ENCODE results near the gene FBXW4. TPM values are rescaled to one million over a fixed set of nuclear protein-coding genes. Genes with fewer than 3 reads are reported as not detected.
A peak's percentile ranks its signal among the peaks of the same experiment; 100 is the strongest.

FBXW4 gene
- polyA plus RNA-seq, 2 of the 4 experiments (the other 2 are of a cell fraction), result 24.0 to 41.1 TPM

- Histone ChIP-seq H3K4me3 (no peak overlapping the region), H3K9me3 (no peaks in the 10 kb centered on the region), H3K4me1 (no peaks in the 10 kb centered on the region), H3K4me2 (no peak overlapping the region), H3K27ac (no peak overlapping the region)
- CTCF ChIA-PET, result interaction anchor here (1.1 to 2.7 kb wide), 4 partner anchors 8 to 397 kb away, joined by 3 to 11 read pairs (median 4); no protein-coding TSS in a partner anchor
- TF ChIP-seq MAX (IDR thresholded peaks at IDR 0.05) (no peak), EHMT2 (IDR thresholded peaks at IDR 0.05; ENCODE audit: low read depth) (no peak), HEYL (CRISPR knock-in tag; IDR thresholded peaks at IDR 0.05) (no peak), TP53 (CRISPR knock-in tag; IDR thresholded peaks at IDR 0.05) (no peak), FOSB (CRISPR knock-in tag; IDR thresholded peaks at IDR 0.05) (no peak)
- 85% methylated on average over 16 of the region's 16 CpGs for WGBS (ENCODE audit: missing lambda C conversion rate)
- no peak for FAIRE-seq
- peak in 1 of 2 experiments; percentile 57; a peak in 3 of 6 replicates for ATAC-seq
- POLR2A ChIA-PET, result interaction anchor here (1.6 kb wide), 1 partner anchor 9 kb away, joined by 3 read pairs; no protein-coding TSS in a partner anchor
- DNase-seq (ENCODE audit: low read depth in 1 of 2, low spot score in 1 of 2), result no peak
Observed at GRCh38 chr10:101611096-101611905, 83.7 kb downstream of the FBXW4 start.

GRCh38 chr10:101609481-101609880 is 85.5 kb downstream of the FBXW4 start:
- H3K27ac ChIP-seq, result no peak overlapping the region
- no peaks in the 10 kb centered on the region for H3K4me1 ChIP-seq
- H3K9me3 ChIP-seq, result no peaks in the 10 kb centered on the region
- ChIA-PET POLR2A (no interaction called here), CTCF (interaction anchor here (0.8 to 1.7 kb wide), 2 partner anchors 395 to 491 kb away, joined by 3 to 6 read pairs; no protein-coding TSS in a partner anchor)
- 93% methylated on average over 4 of the region's 4 CpGs for WGBS (ENCODE audit: missing lambda C conversion rate)
- FAIRE-seq, result no peak
- TF ChIP-seq MAX (IDR thresholded peaks at IDR 0.05) (no peak), EHF (CRISPR knock-in tag; IDR thresholded peaks at IDR 0.05) (no peak), HEYL (CRISPR knock-in tag; IDR thresholded peaks at IDR 0.05) (no peak)
- no peak overlapping the region for H3K4me3 ChIP-seq
- no peak for ATAC-seq
- no peak overlapping the region for H3K4me2 ChIP-seq
- DNase-seq (ENCODE audit: low read depth in 1 of 2, low spot score in 1 of 2), result no peak

- H3K27ac ChIP-seq, result no peak overlapping the region
- no peaks in the 10 kb centered on the region for H3K4me1 ChIP-seq
- no peak overlapping the region for H3K4me2 ChIP-seq
- FAIRE-seq (no peak), ATAC-seq (no peak), DNase-seq (ENCODE audit: low read depth in 1 of 2, low spot score in 1 of 2) (no peak)
- H3K9me3 ChIP-seq, result no peaks in the 10 kb centered on the region
- 80% methylated on average over 2 of the region's 2 CpGs for WGBS (ENCODE audit: missing lambda C conversion rate)
- CTCF ChIA-PET, result interaction anchor here (0.6 to 2.8 kb wide), 4 partner anchors 10 to 175 kb away, joined by 3 to 9 read pairs (median 8); no protein-coding TSS in a partner anchor
- TF ChIP-seq EHF (CRISPR knock-in tag; IDR thresholded peaks at IDR 0.05) (no peak), REST (IDR thresholded peaks at IDR 0.05) (no peak), NFE2L2 (conservative IDR thresholded peaks at IDR 0.05; ENCODE audit: low read length) (no peak), FOSB (CRISPR knock-in tag; IDR thresholded peaks at IDR 0.05) (no peak), JUN (IDR thresholded peaks at IDR 0.05) (no peak), PHF8 (IDR thresholded peaks at IDR 0.05; ENCODE audit: borderline replicate concordance, low read depth) (no peak), BCL3 (IDR thresholded peaks at IDR 0.05) (no peak), CBX2 (IDR thresholded peaks at IDR 0.05; ENCODE audit: borderline replicate concordance, low read depth) (no peak), CHD2 (IDR thresholded peaks at IDR 0.05; ENCODE audit: low read length, partially characterized antibody) (no peak), ESRRA (IDR thresholded peaks at IDR 0.05; ENCODE audit: borderline replicate concordance, low read length) (no peak), POLR2AphosphoS2 (conservative IDR thresholded peaks at IDR 0.05; ENCODE audit: low read length) (no peak), MYC (IDR thresholded peaks at IDR 0.05; ENCODE audit: borderline replicate concordance, low read length) (no peak), ZNF302 (CRISPR knock-in tag; IDR thresholded peaks at IDR 0.05) (no peak), PBX3 (IDR thresholded peaks at IDR 0.05) (no peak), POLR2A (IDR thresholded peaks at IDR 0.05; ENCODE audit: low read length) (no peak)
- POLR2A ChIA-PET, result no interaction called here
- no peak overlapping the region for H3K4me3 ChIP-seq
Observed at GRCh38 chr10:101607124-101607523, 87.8 kb downstream of the FBXW4 start.
